GM21381 (cell line): ENCODE measurements around the gene FBXO41.
"Not testable (repeated sequence)": the region's sequence is repeated elsewhere in the genome, so short reads cannot be mapped to it uniquely, and the experiment has no call there.

ENCODE experiments used
- ATAC-seq: cut with Tn5 transposase; IDR thresholded peaks from one replicate; pipeline ENCODE4 v1.9.1; 2021; ENCODE audit warnings: mild to moderate bottlenecking, moderate library complexity; ENCODE audit not compliant: unreplicated experiment

FBXO41 gene

GRCh38 chr2:73262691-73263429 lies 21.4 kb downstream of the FBXO41 start:
- ATAC-seq: not testable (repeated sequence)

DNA sequence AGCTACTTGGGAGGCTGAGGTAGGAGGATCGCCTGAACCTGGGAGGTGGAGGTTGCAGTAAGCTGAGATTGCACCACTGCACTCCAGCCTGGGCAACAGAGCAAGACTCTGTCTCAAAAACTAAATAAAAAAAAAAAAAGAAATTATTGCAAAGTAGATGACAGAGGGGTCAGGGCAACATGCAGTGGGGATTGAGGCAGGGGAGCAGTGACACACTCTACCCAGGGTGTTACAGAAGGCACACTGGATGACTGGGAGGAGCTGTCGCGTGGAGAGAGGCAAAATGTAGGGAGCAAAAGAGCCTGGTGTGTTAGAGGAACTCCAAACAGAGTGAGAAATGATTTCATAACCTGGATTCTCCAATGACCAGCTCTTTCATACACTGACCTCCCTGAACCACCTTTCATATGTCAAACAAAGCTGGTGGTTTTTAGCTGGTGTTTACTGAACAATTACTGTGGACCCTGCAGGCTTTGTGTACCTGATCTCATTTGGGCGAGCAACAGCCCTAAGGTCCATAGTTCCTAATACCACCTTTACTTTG lies 22.1 kb downstream of the FBXO41 start:
- no peak for ATAC-seq

GRCh38 chr2:73260338-73260984 lies 23.8 kb downstream of the FBXO41 start:
- ATAC-seq: no peak

DNA sequence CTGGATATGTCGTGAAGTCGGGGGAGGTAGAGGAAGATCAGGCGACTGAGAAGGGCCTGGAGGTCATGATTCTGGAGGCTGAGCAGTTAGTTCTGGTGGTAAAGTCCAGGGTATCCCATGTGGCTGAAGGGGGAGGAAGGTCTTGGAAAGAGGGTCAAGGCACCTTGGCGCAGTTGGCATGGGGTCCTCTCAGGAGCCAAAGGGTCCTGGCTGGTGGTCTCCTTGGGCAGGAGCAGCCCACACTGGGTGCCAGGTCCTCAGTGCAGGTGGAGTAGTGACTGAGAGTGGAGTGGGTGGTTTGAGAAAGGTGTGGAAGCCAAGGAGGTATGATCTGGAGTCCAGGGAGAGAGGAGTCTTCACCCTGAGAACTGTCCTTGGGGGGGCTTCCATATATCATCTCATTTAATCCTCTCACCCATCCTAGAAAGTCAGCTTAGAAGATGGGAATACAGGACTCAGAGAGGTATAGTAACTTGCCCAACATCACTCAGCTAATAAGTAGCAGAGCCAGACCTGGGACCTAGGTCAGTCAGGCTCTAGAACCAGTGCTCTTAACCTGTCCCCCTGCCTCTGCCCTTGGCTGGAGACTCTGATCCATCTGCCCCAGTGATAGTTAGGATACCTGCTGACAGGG lies 24.5 kb downstream of the FBXO41 start:
- ATAC-seq: no peak

DNA sequence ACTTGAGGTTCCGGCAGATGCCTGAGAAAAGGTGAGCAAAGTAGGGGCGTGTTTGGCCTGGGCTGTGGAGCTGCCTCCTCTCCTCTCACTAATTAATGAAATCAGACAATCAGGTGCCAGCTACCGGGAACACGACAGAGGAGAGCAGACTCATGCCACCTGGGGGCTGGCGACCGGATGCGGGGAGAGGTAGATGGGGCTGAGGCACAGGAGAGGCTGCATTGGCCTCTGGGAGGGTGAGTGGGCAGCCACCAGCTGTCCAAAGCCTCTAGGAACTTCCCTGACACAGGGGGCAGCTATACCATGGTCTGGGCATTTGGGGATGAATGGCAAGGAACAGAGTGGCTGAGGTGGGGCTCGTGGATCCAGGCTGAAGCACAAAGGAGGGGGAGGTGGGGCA lies 25.0 kb downstream of the FBXO41 start:
- no peak for ATAC-seq

DNA sequence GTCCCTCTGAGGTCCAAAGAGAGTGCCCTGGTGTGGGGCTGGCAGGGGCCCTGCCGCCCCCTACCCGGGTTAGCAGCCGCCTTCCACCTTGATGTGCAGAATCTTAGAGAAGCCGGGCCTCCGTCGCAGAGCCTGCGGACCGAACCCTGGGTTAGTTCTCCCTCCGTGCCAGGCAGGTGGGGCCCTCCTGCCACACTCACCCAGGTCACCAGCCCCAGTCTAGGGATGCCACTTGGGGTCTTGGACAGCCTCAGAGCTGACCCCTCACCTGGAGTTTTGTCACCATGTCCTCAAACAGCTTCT lies 25.4 kb downstream of the FBXO41 start:
- ATAC-seq: no peak

GRCh38 chr2:73258186-73258912 lies 25.9 kb downstream of the FBXO41 start:
- ATAC-seq: no peak

GRCh38 chr2:73257425-73258125 lies 26.7 kb downstream of the FBXO41 start:
- no peak for ATAC-seq

DNA sequence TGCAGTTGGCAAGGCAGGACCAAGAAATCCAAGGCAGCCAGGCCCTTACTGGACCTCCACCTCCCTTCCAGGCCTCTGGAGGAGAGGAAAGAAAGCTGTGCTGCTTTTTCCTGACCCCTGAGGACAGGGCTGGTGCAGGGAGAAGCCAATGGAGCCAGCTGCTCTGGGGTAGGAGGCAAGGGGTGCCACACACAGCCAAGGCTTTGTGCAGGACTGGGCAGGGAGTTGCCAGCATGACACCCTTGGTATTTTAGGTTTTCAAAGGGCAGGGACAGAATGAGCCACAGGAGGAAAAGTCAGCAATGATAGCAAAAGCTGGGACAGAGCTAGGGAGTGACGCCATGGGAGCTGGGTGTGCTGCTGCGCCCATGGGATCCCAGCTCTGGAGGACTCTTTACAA lies 27.3 kb downstream of the FBXO41 start:
- no peak for ATAC-seq

DNA sequence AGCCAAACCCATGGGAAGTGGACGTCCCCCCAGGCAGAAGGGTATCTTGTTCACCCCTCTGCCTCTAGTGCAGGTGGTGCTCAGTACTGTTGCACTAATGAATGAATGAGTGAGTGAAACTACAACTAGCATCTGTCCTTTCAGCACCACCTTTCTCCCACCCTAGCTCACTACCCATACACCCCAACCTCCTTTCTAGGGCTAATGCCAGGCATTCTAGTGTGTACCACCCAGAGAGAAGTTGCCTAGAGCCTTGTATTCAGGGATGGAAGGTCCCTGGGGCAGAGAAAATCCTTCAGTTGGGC lies 27.7 kb downstream of the FBXO41 start:
- ATAC-seq: no peak

DNA sequence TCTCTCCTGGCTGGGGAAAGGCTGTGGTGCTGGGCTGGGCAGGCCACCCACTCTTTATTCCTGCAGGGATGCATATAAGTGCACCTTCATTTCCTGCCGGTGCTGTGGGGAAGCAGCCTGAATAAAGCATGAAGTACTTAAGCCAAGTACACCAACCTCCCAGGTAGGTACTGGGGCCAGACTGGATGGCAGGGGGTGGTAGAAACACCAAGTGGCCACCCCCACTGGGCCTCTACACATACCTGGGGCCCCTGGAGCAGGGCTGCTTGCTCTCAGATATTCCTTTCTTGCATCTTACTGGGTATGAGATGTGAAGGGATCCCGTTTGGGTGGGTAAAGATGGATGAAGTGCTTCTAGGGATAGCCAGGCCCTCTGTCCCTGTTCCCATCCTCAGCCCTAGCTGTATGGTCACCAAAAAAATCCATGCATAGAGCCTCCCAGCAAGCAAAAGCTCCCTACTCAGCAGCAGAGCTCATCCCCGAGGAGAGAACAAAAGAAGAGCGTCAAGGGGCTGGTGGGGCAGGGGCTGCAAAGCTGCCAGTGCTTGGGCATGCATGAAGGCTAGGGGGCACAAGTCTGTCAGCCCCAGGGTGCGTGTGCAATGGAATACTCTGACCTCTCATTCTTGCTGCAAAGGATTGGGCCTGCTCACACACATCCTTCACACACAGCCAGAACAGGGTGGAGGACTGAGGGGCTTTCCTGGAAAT lies 28.2 kb downstream of the FBXO41 start:
- no peak for ATAC-seq

- no peak for ATAC-seq
Observed at GRCh38 chr2:73255007-73255644, 29.2 kb downstream of the FBXO41 start.

DNA sequence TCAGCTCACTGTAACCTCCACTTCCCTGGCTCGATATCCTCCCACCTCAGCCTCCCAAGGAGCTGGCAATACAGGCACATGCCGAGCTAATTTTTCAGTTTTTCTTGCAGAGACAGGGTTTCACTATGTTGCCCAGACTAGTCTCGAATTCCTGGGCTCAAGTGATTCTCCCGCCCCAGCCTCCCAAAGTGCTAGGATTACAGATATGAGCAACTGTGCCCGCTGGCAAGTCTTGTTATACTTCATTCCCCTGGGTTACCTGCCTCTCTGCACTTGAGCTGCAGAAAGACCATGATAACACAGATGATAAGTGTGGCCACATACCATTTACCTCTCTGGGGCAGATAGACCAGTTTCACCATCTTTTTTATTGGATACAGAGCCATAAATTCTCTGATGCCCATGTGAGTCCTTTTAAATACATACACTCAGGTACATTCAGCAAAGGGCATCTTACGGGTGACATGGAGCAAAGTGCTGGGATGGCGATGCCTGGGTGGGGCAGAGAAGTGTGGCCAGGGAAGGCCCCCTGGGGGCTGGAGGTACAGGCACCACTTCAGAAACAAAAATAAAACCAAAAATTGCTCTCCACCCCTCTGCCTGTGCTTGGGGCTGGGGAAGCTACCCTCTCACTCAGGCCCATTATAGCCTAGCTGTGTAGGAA lies 29.8 kb downstream of the FBXO41 start:
- ATAC-seq: no peak

GRCh38 chr2:73253901-73254300 lies 30.4 kb downstream of the FBXO41 start:
- ATAC-seq: no peak

- no peak for ATAC-seq
Observed at GRCh38 chr2:73253400-73253799, 30.9 kb downstream of the FBXO41 start.

DNA sequence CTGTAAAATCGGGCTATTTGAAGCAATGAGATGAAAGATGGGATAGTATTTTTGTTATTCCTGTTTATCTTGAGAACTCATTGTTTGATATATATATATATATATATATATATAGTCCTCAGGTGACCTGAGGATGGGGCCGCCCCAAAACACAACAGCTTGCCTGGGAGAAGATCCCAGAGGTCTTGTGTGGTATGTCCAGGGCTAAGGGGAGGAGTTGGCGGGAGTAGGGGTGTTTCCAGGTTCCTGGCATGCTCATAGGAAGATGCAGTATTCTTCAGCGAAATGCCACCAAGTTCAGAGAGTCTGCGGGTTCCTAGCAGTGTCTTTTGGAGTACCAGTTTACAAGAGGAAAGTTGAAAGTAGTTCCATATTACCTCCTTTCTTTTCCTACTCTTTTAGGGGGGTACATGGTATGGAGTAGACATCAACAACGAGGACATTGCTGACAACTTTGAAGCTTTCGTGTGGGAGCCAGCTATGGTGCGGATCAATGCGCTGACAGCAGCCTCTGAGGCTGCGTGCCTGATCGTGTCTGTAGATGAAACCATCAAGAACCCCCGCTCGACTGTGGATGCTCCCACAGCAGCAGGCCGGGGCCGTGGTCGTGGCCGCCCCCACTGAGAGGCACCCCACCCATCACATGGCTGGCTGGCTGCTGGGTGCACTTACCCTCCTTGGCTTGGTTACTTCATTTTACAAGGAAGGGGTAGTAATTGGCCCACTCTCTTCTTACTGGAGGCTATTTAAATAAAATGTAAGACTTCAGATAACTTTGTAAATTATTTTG lies 31.8 kb downstream of the FBXO41 start:
- no peak for ATAC-seq

DNA sequence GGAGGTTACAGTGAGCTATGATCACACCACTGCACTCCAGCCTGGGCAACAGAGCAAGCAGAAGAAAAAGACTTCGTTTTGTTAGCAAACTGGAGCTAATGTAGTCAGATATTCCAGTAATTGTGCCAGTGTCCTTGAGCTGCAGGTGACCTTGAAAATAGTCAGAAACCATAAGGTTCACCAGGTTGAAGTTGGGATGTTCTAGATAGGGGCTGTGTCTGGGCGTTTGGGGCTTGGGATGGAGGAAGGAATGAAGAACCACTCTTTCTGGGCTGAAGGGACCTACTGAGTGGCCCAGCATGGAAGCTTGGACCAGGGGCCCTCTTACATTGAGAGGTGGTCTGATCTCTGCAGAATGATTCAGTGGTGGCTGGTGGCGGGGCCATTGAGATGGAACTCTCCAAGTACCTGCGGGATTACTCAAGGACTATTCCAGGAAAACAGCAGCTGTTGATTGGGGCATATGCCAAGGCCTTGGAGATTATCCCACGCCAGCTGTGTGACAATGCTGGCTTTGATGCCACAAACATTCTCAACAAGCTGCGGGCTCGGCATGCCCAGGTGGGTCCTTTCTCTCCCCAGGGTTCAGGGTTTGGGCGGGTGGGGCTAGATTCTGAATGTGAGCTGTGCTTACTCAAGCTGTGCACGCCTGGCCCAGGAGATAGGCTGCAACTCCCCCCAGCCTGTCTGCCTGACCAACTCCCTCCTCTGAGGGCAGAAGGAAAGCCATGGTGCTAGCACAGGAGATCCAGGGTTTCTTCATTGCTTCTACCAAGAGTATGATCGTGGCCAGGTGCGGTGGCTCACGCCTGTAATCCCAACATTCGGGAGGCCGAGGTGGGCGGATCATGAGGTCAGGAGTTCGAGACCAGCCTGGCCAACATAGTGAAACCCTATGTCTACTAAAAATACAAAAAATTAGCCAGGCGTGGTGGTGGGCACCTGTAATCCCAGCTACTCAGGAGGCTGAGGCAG lies 33.1 kb downstream of the FBXO41 start:
- no peak for ATAC-seq
